MG63 (cell line): ENCODE measurements around the gene PARVB. TPM values are rescaled to one million over a fixed set of nuclear protein-coding genes. Genes with fewer than 3 reads are reported as not detected.

Experiments
- DNase-seq: peaks from one replicate; pipeline ENCODE4 v3.0.0-alpha.2; 2020
- H3K27me3 ChIP-seq: fragments of 250-450 bp; sonication (Bioruptor Pico); 2 replicates; pipeline ENCODE4 v1.5.1; 2020; ENCODE audit warnings: mild to moderate bottlenecking, moderate library complexity
- H3K36me3 ChIP-seq: fragments of 250-450 bp; sonication (Bioruptor Pico); 2 replicates; pipeline ENCODE4 v1.5.1; 2020; ENCODE audit warnings: mild to moderate bottlenecking, moderate library complexity
- H3K4me3 ChIP-seq: fragments of 250-450 bp; sonication (Bioruptor Pico); 2 replicates; pipeline ENCODE4 v1.5.1; 2020; ENCODE audit warnings: mild to moderate bottlenecking, moderate library complexity
- H3K9me3 ChIP-seq: fragments of 250-450 bp; sonication (Bioruptor Pico); 2 replicates; pipeline ENCODE4 v1.5.1; 2020; ENCODE audit warnings: mild to moderate bottlenecking, moderate library complexity
- total RNA-seq: library from RNA; depleted of rRNA; stranded (reverse); fragments of >200 nt; shearing (Covaris generic); gene quantifications from 2 replicates; pipeline ENCODE4 v1.2.3, GENCODE V29; 2014; ENCODE audit warnings: low replicate concordance; rRNA removed

The PARVB gene, protein sequence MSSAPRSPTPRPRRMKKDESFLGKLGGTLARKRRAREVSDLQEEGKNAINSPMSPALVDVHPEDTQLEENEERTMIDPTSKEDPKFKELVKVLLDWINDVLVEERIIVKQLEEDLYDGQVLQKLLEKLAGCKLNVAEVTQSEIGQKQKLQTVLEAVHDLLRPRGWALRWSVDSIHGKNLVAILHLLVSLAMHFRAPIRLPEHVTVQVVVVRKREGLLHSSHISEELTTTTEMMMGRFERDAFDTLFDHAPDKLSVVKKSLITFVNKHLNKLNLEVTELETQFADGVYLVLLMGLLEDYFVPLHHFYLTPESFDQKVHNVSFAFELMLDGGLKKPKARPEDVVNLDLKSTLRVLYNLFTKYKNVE
- total RNA-seq = 31.0 and 88.1 TPM in 2 replicates

DNA sequence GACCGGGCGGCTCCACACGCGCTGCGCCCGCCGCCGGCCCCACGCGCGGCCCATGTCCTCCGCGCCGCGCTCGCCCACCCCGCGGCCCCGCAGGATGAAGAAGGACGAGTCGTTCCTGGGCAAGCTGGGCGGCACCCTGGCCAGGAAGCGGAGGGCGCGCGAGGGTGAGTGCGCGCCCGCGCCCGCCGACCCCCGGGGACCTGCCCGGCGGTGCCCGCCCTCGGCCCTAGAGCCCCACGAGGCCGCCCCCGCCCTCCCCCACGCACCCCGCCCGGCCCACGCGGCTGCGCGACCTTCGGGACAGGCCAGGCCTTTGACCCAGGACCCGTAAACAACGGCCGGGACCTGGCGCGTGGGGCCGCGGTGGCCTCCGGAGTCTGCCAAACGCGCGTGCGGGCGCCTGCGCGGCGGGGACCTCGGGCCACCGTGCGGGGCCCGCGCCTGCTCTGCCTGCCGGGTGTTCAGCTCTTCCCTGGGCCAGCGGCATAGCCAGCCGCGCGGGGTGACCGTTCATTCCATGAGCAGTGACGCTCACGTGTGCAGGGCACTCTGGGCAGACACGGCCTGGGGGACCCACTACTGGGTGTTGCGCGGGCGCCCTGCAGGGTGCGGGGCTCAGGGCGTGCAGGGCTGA is at the start of gene PARVB:
Gene PARVB (plus strand): TSS at position 15 of the 634 bp plus-strand sequence. CDS start 38 bp downstream, at position 53.
- Histone ChIP-seq H3K36me3 (peaks cover 8% of the 10 kb centered on the region), H3K9me3 (no peaks in the 10 kb centered on the region), H3K4me3 (peak within 1 kb of the TSS; percentile 85), H3K27me3 (no peaks in the 10 kb centered on the region)
- DNase-seq = peak; percentile 39

DNA sequence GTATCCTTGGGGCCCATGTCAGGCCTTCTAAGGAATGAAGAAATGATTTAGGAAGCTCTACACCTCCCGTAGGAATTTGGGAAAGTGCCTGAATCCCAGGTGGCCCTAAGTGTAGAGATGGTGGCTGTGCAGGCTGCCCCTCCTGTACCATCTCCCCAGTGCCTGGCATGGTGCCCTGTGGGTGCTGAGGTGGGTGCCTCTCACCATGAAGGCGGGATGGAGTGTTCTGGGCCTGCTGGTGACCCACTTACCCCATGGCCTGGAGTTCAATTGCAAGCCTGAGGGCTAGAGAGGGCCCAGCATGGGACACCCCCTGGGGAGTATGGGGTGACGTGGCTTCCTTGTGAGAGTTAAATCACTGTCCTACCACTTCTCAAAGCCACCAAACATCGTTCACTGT is 49.1 kb upstream of the PARVB start:
- H3K36me3 ChIP-seq = peaks cover 46% of the 10 kb centered on the region
- H3K4me3 ChIP-seq = no peak overlapping the region
- no peaks in the 10 kb centered on the region for H3K27me3 ChIP-seq
- DNase-seq = no peak
- H3K9me3 ChIP-seq = no peaks in the 10 kb centered on the region

DNA sequence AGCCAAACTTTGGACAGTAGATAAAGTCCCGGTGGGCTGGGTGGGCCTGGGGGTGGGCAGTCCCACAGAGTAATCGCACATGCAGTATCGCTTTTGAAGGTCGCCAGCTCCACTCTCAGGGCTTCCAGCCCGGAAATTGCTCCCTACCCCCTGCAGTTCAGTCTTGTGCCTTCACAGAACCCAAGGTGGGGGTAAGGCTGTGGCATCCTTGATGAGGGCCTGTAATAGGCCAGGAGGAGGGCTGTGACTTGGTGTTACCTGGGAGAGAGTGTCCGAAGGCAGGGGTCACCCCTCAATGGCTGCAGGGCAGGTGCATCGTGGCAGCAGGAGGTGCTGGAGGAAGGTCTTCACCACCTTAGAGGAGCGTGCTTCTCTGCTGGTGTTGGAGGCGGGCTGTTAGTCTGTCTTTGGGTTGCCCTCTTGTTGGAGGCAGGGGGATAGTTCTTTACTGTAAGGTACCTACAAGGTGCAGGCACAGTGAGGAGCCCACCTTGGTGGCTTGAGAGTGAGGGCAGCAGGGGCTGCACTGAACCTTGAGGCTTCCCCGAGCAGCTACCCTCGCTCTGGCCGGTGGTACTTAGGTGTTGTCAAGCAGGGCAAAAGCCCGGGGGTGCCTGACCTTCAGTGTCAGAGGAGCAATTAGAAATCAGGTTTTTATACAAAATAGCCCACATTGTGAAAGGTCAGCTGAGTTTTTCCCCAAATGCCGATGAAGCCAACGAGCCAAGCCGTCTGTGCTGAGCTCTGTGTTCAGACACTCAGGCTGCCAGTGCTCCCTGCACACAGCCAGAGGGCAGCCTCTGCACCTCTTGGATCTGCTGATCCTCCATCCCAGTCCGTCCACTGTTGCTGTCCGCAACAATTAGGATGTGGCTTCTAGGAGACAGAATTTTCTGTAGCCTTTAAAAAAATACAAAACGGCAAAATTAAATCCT is 47.0 kb upstream of the PARVB start:
- H3K4me3 ChIP-seq = no peak overlapping the region
- peaks cover 48% of the 10 kb centered on the region for H3K36me3 ChIP-seq

DNA sequence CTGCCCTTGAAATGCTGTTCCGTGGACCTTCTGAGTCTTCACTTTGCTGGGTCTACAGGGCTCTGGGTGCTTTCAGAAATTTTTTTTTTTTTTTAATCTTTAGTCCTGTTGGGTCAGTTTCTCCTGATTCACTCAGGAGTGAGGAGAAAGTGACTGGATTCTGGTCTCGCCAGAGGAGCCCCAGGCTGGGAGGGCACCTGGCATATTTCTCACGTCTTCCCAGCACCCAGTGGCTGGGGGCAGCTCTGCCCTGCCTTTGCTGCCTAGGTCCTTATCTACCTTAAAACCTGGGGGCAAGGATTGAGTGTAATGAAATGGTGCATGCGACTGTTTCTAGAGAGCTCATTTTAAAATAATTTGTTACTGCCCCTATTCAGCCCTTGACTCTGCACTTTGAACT is 45.5 kb upstream of the PARVB start:
- DNase-seq = no peak
- Histone ChIP-seq H3K36me3 (peaks cover 36% of the 10 kb centered on the region), H3K4me3 (no peak overlapping the region), H3K27me3 (no peaks in the 10 kb centered on the region), H3K9me3 (no peaks in the 10 kb centered on the region)

More for the DNA sequence above, 47.0 kb upstream of the PARVB start:
- Histone ChIP-seq H3K27me3 (no peaks in the 10 kb centered on the region), H3K9me3 (no peaks in the 10 kb centered on the region)
- DNase-seq = no peak

DNA sequence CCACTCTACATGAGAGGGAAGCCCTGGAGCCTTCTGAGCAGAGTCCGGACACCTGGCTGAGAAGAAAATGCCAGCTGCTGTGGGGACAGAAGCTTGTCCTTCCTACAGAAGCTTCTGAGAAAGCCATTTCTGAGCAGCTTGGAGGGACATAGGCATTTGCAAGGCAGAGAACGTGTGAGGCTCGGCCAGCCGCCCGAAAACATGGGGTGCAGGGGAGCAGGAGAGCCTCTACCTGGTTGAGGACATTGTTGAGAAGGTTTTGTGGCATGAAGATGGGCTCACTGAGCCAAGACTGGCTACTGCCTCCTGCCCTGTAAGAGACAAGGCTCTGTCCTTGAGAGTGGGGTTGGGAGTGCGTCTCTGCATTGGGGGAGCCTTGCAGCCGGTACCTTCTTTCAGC is 43.5 kb upstream of the PARVB start:
- Histone ChIP-seq H3K27me3 (no peaks in the 10 kb centered on the region), H3K4me3 (no peak overlapping the region), H3K36me3 (peaks cover 47% of the 10 kb centered on the region), H3K9me3 (no peaks in the 10 kb centered on the region)
- no peak for DNase-seq

DNA sequence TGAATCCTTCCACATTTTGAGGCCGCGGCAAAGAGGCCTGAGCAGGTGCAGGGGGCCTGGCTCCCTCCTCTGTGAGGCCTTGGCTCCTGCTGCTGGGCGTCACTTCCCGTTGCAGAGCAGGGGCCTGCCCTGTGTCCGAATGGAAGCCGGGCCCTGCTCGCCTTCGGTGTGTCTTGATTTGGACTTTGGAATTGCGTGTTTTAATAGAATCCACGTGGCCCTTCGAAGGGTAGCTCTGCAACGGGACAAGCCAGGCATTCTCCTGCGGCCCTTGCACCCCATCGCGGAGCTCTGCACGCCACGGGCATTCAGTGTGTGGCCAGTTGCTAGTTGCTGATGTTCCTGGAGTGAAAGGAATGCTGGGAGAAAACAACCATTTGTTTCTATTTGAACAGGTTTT is 43.1 kb upstream of the PARVB start:
- DNase-seq = no peak
- no peaks in the 10 kb centered on the region for H3K27me3 ChIP-seq
- H3K4me3 ChIP-seq = no peak overlapping the region
- H3K9me3 ChIP-seq = no peaks in the 10 kb centered on the region
- peaks cover 45% of the 10 kb centered on the region for H3K36me3 ChIP-seq

DNA sequence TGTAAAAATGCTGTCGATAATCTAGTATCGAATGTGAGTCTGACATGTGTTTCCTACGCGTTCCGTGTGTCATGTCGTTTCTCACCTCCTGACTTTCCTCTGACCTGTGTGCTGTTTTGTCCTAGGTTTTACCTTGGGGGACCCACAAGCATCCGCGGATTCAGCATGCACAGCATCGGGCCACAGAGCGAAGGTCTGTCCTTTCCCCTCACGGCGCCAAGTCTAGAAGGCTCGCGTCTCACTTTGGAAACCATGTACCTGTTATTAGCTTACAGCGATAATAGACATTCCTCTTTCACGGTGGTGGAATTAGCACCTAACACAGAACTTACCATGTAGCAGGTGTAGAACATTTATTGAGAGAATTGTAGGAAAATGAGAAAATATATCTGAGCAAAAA is 40.3 kb upstream of the PARVB start:
- no peak for DNase-seq
- H3K4me3 ChIP-seq = no peak overlapping the region
- H3K27me3 ChIP-seq = no peaks in the 10 kb centered on the region
- H3K9me3 ChIP-seq = no peaks in the 10 kb centered on the region
- peaks cover 44% of the 10 kb centered on the region for H3K36me3 ChIP-seq

DNA sequence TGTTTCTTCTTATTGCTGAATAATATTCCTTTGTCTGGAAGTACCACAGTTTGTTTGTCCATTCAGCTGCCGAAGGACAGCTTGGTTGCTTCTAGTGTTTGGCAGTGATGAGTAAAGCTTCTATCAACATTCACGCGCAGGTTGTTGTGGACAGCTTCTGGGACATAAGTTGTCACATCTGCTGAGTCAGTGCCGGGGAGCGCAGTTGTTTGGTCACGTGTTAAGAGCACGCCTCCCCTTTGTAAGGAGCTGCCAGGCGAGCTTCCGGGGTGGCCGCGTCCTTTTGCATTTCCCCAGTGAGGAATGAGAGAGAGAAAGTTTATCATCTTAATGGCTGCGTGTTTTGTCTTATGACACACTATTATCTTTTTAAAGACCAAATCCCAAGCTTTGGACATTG is 38.6 kb upstream of the PARVB start:
- H3K9me3 ChIP-seq = no peaks in the 10 kb centered on the region
- H3K4me3 ChIP-seq = no peak overlapping the region
- no peak for DNase-seq
- H3K36me3 ChIP-seq = peaks cover 51% of the 10 kb centered on the region
- H3K27me3 ChIP-seq = no peaks in the 10 kb centered on the region

DNA sequence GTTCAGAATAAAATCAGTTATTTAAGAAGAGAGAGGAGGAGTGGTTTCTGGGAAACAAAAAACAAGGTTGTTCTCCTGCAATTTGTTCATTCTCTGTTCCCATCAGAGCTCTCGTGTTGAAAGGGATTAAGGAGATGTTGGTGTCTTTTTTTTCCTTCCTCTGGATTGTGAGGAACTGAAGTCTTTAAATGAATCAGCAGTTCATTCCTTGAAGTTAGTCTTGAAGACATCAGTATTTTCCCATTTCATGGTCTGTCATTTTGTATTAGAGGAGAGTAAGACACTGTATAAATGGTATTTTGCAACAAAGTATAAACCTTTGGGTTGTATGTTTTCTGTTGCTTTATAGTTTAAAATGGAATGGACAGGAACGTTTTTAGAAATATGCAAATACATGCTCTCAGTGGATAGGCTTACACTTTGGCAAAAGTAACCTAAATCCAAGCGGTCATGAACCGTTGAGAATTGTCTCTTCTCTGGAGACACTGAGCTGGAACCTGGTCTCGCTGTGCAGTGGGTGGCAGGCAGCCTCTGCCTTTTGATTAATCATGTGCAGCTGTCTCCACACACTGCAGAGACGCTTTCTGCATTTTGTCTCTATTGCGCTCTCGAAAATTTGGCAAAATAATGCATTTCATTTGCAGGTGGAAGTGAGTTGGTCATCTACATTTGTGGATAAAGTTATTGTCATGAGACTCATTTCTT is 35.8 kb upstream of the PARVB start:
- Histone ChIP-seq H3K27me3 (no peaks in the 10 kb centered on the region), H3K36me3 (peaks cover 68% of the 10 kb centered on the region), H3K9me3 (no peaks in the 10 kb centered on the region), H3K4me3 (no peak overlapping the region)
- no peak for DNase-seq

DNA sequence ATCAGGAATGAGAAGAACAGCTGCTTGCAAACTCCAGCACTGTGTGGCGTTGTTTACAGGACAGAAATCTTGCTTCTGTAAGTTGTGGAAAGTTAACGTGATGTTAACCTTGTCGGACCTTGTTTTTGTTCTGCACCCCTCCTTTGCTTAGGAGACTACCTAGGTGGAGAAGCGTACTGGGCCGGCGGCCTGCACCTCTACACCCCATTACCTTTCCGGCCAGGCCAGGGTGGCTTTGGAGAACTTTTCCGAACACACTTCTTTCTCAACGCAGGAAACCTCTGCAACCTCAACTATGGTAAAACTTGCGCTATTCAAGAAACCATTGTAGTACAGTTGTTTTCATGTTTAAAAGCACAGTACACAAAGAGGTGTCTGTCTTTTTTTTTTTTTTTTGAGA is 35.1 kb upstream of the PARVB start:
- H3K36me3 ChIP-seq = peaks cover 69% of the 10 kb centered on the region

DNA sequence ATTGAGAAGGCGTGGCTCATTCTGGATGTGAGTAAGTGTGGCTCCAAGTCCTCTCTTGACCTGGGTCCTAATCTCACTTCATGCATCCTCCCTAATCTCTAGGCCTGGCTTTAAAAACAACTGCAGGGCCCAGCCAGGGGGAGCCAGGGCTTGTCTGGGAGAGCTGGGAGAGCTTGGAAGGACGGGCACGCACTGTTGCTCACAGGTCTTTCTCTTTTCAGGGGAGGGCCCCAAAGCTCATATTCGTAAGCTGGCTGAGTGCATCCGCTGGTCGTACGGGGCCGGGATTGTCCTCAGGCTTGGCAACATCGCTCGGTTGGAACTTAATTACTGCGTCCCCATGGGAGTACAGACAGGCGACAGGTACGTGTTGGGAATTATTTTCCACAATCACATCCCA is 34.1 kb upstream of the PARVB start:
- H3K4me3 ChIP-seq = no peak overlapping the region
- no peaks in the 10 kb centered on the region for H3K9me3 ChIP-seq
- H3K36me3 ChIP-seq = peaks cover 71% of the 10 kb centered on the region
- no peak for DNase-seq
- H3K27me3 ChIP-seq = no peaks in the 10 kb centered on the region

More for the DNA sequence above, 35.1 kb upstream of the PARVB start:
- DNase-seq = no peak
- Histone ChIP-seq H3K4me3 (no peak overlapping the region), H3K9me3 (no peaks in the 10 kb centered on the region), H3K27me3 (no peaks in the 10 kb centered on the region)

DNA sequence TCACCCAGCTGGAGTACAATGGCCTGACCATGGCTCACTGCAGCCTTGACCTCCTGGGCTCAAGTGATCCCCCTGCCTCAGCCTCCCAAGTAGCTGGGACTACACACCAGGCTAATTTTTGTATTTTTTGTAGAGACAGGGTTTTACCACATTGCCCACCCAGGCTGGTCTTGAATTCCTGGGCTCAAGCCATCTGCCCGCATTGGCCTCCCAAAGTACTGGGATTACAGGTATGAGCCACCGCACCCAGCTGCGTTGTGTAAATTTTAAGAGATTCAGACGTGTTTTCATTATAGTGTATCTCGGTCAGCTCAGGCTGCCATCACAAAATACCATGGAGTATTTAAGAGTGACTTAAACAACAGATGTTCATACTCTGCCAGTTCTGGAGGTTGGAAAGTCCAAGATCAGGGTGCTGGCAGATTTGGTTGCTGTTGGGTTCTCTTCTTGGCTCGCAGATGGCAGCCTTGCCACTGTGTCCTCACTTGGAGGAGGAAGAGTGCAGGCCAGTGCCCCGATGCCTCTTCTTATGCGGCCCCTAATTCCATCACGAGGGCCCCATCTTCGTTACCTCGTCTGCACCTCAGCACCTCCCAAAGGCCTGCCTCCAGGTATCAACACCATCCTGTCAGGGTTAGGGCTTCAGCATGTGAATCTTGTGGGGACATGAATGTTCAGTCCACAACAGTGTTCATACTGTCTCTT is 32.6 kb upstream of the PARVB start:
- H3K9me3 ChIP-seq = no peaks in the 10 kb centered on the region
- H3K36me3 ChIP-seq = peaks cover 71% of the 10 kb centered on the region
- no peak for DNase-seq
- H3K4me3 ChIP-seq = no peak overlapping the region
- no peaks in the 10 kb centered on the region for H3K27me3 ChIP-seq

DNA sequence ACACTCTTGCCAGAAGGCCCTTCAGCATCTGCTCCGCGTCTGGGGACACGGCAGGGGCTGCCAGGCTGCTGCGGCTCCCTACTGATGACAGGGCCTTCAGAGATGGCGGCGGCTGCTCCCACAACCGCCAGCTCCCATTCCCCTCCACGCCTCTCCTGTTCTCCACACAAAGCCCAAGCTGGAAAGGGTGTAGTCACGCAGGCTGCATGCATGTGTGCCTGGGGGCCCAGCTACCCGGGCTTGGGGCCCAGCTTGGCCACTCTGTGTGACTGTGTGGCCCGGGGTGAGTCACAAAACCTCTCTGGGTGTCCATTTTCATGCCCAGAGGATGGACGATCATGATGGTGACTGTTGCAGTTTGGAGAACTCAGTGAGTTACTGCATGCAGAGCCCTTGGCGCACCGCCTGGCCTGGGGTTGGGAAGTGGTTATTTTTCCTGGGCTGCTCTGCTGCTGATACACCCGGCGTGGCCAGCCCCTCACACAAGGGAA is 31.7 kb upstream of the PARVB start:
- peaks cover 77% of the 10 kb centered on the region for H3K36me3 ChIP-seq
- H3K9me3 ChIP-seq = no peaks in the 10 kb centered on the region
- H3K27me3 ChIP-seq = no peaks in the 10 kb centered on the region
- DNase-seq = peak; percentile 97
- no peak overlapping the region for H3K4me3 ChIP-seq

DNA sequence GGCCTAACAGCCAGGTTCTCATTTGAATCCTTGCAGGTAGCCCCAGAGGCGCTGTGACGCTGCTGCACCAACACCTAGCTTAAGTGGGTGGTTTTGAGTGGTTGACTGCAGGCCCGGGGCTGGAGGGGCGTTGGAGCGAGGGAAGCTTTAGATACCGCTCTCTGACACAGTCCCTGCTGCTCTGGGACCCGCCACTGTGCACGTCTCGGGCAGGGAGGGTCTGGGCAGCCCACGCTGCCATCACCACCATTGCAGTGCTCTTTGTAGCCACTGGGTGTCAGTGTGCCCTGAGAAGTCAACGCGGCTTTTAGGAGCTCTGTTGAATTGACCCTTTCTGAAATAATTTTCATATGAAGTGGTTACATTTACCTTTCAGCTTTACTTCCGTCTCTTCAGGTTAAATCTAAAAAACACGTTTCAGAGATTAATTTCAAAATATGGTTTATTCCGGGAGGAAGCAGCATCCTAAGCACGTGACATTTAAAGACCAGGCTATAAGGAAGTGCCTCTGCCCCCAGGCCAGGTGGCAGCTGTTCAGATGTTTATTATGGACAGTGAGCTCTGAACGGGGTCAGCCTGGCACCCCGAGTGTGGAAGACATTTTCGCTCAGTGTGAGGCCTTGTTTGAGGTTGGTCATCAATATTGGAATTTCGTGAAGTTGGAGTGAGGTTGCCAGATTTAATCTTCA is 30.9 kb upstream of the PARVB start:
- no peak overlapping the region for H3K4me3 ChIP-seq
- peaks cover 85% of the 10 kb centered on the region for H3K36me3 ChIP-seq
- H3K27me3 ChIP-seq = no peaks in the 10 kb centered on the region
- DNase-seq = peak; percentile 46
- no peaks in the 10 kb centered on the region for H3K9me3 ChIP-seq

DNA sequence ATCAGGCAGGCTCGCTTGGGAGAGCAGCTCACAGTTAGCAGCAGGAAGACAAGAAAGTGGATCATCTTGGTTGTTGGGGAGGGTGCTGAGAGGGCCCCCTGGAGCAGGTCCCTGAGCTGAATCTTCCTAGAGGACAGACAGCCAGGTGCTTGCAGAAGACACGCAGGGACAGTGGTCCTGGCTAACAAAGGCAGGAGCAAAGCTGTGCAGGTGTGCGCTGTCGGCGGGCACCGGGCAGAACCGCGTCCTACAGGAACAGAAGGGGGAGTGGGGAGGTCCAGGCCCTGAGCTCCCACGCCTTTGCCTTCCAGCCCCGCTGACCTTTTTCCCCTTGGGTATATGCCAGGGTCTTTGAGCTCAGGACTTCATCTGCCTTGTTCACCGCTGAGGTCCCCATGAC is 30.1 kb upstream of the PARVB start:
- Histone ChIP-seq H3K9me3 (no peaks in the 10 kb centered on the region), H3K4me3 (no peak overlapping the region), H3K27me3 (no peaks in the 10 kb centered on the region), H3K36me3 (peaks cover 86% of the 10 kb centered on the region)
- DNase-seq = no peak
